ENCODE measurements around the gene C3orf20. TPM values are rescaled to one million over a fixed set of nuclear protein-coding genes. Genes with fewer than 3 reads are reported as not detected.
"Not testable (repeated sequence)": the region's sequence is repeated elsewhere in the genome, so short reads cannot be mapped to it uniquely, and the experiment has no call there.

C3orf20 gene
- total RNA-seq, 1 experiment from 2014 or later: not detected

GRCh38 chr3:14799146-14799545 lies 124.2 kb downstream of the C3orf20 start:
- no peak for DNase-seq (ENCODE audit: low read depth)
- in situ Hi-C loops (cut with HindIII; ENCODE audit: low pct_unique_long_range_greater_than_20kb, low sequenced_read_pairs): no loop called here

GRCh38 chr3:14801031-14801430 lies 126.1 kb downstream of the C3orf20 start:
- in situ Hi-C loops (cut with HindIII; ENCODE audit: low pct_unique_long_range_greater_than_20kb, low sequenced_read_pairs): no loop called here
- no peak for DNase-seq (ENCODE audit: low read depth)

GRCh38 chr3:14801668-14802380 lies 126.9 kb downstream of the C3orf20 start:
- in situ Hi-C loops (cut with HindIII; ENCODE audit: low pct_unique_long_range_greater_than_20kb, low sequenced_read_pairs): no loop called here
- no peak for DNase-seq (ENCODE audit: low read depth)

GRCh38 chr3:14802381-14802731 lies 127.4 kb downstream of the C3orf20 start:
- DNase-seq (ENCODE audit: low read depth): no peak

GRCh38 chr3:14803101-14803980 lies 128.4 kb downstream of the C3orf20 start:
- in situ Hi-C loops (cut with HindIII; ENCODE audit: low pct_unique_long_range_greater_than_20kb, low sequenced_read_pairs): no loop called here
- DNase-seq (ENCODE audit: low read depth): peak; percentile 59

More at GRCh38 chr3:14802381-14802731, 127.4 kb downstream of the C3orf20 start:
- in situ Hi-C loops (cut with HindIII; ENCODE audit: low pct_unique_long_range_greater_than_20kb, low sequenced_read_pairs): no loop called here

- no peak for DNase-seq (ENCODE audit: low read depth)
- in situ Hi-C loops (cut with HindIII; ENCODE audit: low pct_unique_long_range_greater_than_20kb, low sequenced_read_pairs): no loop called here
Measured at GRCh38 chr3:14803981-14804834, 129.3 kb downstream of the C3orf20 start.

- DNase-seq (ENCODE audit: low read depth): peak; percentile 6
- in situ Hi-C loops (cut with HindIII; ENCODE audit: low pct_unique_long_range_greater_than_20kb, low sequenced_read_pairs): no loop called here
Measured at GRCh38 chr3:14804835-14805780, 130.2 kb downstream of the C3orf20 start.

- in situ Hi-C loops (cut with HindIII; ENCODE audit: low pct_unique_long_range_greater_than_20kb, low sequenced_read_pairs): no loop called here
- no peak for DNase-seq (ENCODE audit: low read depth)
Measured at GRCh38 chr3:14805961-14806537, 131.1 kb downstream of the C3orf20 start.

- in situ Hi-C loops (cut with HindIII; ENCODE audit: low pct_unique_long_range_greater_than_20kb, low sequenced_read_pairs): no loop called here
- peak; percentile 18 for DNase-seq (ENCODE audit: low read depth)
Measured at GRCh38 chr3:14806641-14807263, 131.8 kb downstream of the C3orf20 start.

- DNase-seq (ENCODE audit: low read depth): no peak
- in situ Hi-C loops (cut with HindIII; ENCODE audit: low pct_unique_long_range_greater_than_20kb, low sequenced_read_pairs): no loop called here
Measured at GRCh38 chr3:14808025-14808424, 133.1 kb downstream of the C3orf20 start.

- in situ Hi-C loops (cut with HindIII; ENCODE audit: low pct_unique_long_range_greater_than_20kb, low sequenced_read_pairs): no loop called here
- no peak for DNase-seq (ENCODE audit: low read depth)
Measured at GRCh38 chr3:14808502-14809266, 133.7 kb downstream of the C3orf20 start.

- in situ Hi-C loops (cut with HindIII; ENCODE audit: low pct_unique_long_range_greater_than_20kb, low sequenced_read_pairs); DNase-seq (ENCODE audit: low read depth): not testable (repeated sequence)
Measured at GRCh38 chr3:14809611-14810010, 134.7 kb downstream of the C3orf20 start.

- DNase-seq (ENCODE audit: low read depth): no peak
- in situ Hi-C loops (cut with HindIII; ENCODE audit: low pct_unique_long_range_greater_than_20kb, low sequenced_read_pairs): no loop called here
Measured at GRCh38 chr3:14810070-14810791, 135.3 kb downstream of the C3orf20 start.

- in situ Hi-C loops (cut with HindIII; ENCODE audit: low pct_unique_long_range_greater_than_20kb, low sequenced_read_pairs): no loop called here
- DNase-seq (ENCODE audit: low read depth): no peak
Measured at GRCh38 chr3:14810801-14811661, 136.1 kb downstream of the C3orf20 start.

- in situ Hi-C loops (cut with HindIII; ENCODE audit: low pct_unique_long_range_greater_than_20kb, low sequenced_read_pairs): no loop called here
- DNase-seq (ENCODE audit: low read depth): no peak
Measured at GRCh38 chr3:14811684-14812083, 136.7 kb downstream of the C3orf20 start.
